NT2/D1 (cell line): Measurements from ENCODE around the gene EXD3.

ENCODE experiments used
- SUZ12 ChIP-seq: IDR thresholded peaks from 2 replicates; pipeline ENCODE4 v1.6.1; 2011; ENCODE audit not compliant: insufficient read length, insufficient read depth; ENCODE audit errors: extremely low read depth
- YY1 ChIP-seq: IDR thresholded peaks from 2 replicates; pipeline ENCODE4 v1.6.1; 2011; ENCODE audit not compliant: insufficient read length, insufficient read depth
- ZNF274 ChIP-seq: IDR thresholded peaks from 2 replicates; pipeline ENCODE4 v1.6.1; 2011; ENCODE audit warnings: mild to moderate bottlenecking, low read depth, low read length

GRCh38 chr9:137286975-137287383 is 136.0 kb downstream of the EXD3 start:
- TF ChIP-seq SUZ12 (no peak), YY1 (no peak), ZNF274 (no peak)
